ENCODE data around the gene ATP5F1D.

DNA sequence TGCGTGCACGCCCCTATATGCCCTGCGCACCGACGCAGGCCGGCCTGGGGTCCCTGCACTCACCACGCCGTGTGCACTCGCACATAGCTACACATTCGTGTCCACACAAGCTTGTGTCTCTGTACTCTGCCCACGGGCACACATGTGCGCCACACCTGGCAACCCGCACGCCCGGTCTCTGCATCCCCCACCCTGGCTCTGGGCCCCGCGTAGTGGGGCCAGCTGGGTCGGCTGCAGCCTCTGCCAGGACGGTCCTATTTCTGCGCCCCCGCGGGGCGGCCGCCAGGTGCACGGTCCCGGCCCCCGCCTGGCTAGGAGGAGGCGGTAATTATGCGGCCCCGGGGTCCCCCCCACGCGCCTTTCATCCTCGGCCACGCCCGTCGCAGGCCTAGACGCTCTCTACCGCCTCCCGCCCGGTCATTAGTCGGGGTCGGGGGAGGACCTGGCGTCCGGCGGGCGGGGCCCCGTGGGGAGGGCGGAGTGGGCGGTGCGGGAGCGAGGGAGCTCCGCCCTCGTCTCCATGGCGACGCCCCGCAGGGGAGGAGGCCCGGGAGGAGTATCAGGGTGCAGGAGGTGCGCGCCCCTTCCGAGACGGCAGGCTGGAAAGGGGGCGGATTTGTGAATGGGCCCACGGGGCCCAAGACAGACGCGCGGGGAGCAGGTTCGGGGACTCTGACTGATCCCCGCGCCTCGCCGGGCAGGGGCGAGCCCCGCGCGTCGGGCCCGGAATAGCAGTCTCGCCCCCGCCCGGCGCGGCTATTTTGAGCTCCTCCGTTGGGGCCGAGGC, 24.8 kb downstream of the ATP5F1D start:
- TF ChIP-seq, protein P1, sequence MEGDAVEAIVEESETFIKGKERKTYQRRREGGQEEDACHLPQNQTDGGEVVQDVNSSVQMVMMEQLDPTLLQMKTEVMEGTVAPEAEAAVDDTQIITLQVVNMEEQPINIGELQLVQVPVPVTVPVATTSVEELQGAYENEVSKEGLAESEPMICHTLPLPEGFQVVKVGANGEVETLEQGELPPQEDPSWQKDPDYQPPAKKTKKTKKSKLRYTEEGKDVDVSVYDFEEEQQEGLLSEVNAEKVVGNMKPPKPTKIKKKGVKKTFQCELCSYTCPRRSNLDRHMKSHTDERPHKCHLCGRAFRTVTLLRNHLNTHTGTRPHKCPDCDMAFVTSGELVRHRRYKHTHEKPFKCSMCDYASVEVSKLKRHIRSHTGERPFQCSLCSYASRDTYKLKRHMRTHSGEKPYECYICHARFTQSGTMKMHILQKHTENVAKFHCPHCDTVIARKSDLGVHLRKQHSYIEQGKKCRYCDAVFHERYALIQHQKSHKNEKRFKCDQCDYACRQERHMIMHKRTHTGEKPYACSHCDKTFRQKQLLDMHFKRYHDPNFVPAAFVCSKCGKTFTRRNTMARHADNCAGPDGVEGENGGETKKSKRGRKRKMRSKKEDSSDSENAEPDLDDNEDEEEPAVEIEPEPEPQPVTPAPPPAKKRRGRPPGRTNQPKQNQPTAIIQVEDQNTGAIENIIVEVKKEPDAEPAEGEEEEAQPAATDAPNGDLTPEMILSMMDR (conservative IDR thresholded peaks at IDR 0.05), result no peak
- TF ChIP-seq EZH2 (IDR thresholded peaks at IDR 0.05; ENCODE audit: low read depth), result no peak
